Measurements from ENCODE around the gene RNF44. TPM values are rescaled to one million over a fixed set of nuclear protein-coding genes. Genes with fewer than 3 reads are reported as not detected.

Gene RNF44
- total and polyA plus RNA-seq, 2 donors (not counting 3 experiments of a cell fraction or from before 2014, with no cell fraction given): 19.8 to 50.2 TPM

GRCh38 chr5:176519810-176520720 is 17.1 kb downstream of the RNF44 start:
- no peak for DNase-seq (ENCODE audit: low read depth, low spot score)
- Histone ChIP-seq H3K27me3 (ENCODE audit: control insufficient read depth in 2 of 2, insufficient read depth in 2 of 2, low read length in 2 of 2) (no peaks in the 10 kb centered on the region), H3K36me3 (ENCODE audit: control insufficient read depth in 2 of 2, extremely low read depth in 1 of 2, insufficient read depth in 2 of 2, low read length in 2 of 2) (no peaks in the 10 kb centered on the region), H3K4me1 (ENCODE audit: control insufficient read depth, extremely low read depth, insufficient read depth, low read length) (no peaks in the 10 kb centered on the region), H3K9me3 (replicated peaks; ENCODE audit: control insufficient read depth, insufficient read depth, low read length) (no peaks in the 10 kb centered on the region), H2AFZ (ENCODE audit: low read depth, low read length) (no peak overlapping the region), H3K4me2 (ENCODE audit: insufficient read depth, low read length) (no peak overlapping the region), H3K9me1 (replicated peaks; ENCODE audit: control insufficient read depth, extremely low read depth, insufficient read depth, low read length) (no peaks in the 10 kb centered on the region), H4K20me1 (replicated peaks; ENCODE audit: control insufficient read depth, extremely low read depth, insufficient read depth, low read length) (no peaks in the 10 kb centered on the region), H3K9ac (replicated peaks; ENCODE audit: extremely low read depth, insufficient read depth, low read length) (no peak overlapping the region), H3K79me2 (ENCODE audit: control insufficient read depth, insufficient read depth, low read length) (no peaks in the 10 kb centered on the region), H3K27ac (ENCODE audit: insufficient read depth, low read depth, low read length) (no peak overlapping the region), H3K4me3 (replicated peaks in 1 of 3; ENCODE audit: insufficient read depth in 1 of 3, low read depth in 1 of 3, low read length in 3 of 3) (no peak overlapping the region)
- no TSS peak for BruUV-seq (replicated peaks)
- ChIA-PET CTCF (no interaction called here), POLR2A (no interaction called here)
- dilution Hi-C loops (cut with MboI; ENCODE audit: extremely low pct_ligation_motif_present, low sequenced_read_pairs) (no loop called here), intact Hi-C loops (cut with micrococcal nuclease) (no loop called here)
- TF ChIP-seq GATA2 (IDR thresholded peaks at IDR 0.05; ENCODE audit: insufficient read depth, insufficient read length, low read depth, low read length) (no peak), FOS (IDR thresholded peaks at IDR 0.05; ENCODE audit: borderline replicate concordance, insufficient read depth, low read length) (no peak), MYC (IDR thresholded peaks at IDR 0.05; ENCODE audit: low read depth, low read length) (no peak)
- TF ChIP-seq, protein P1, sequence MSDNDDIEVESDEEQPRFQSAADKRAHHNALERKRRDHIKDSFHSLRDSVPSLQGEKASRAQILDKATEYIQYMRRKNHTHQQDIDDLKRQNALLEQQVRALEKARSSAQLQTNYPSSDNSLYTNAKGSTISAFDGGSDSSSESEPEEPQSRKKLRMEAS (IDR thresholded peaks at IDR 0.05; ENCODE audit: insufficient read depth, insufficient read length): no peak
- FAIRE-seq: no peak

DNA sequence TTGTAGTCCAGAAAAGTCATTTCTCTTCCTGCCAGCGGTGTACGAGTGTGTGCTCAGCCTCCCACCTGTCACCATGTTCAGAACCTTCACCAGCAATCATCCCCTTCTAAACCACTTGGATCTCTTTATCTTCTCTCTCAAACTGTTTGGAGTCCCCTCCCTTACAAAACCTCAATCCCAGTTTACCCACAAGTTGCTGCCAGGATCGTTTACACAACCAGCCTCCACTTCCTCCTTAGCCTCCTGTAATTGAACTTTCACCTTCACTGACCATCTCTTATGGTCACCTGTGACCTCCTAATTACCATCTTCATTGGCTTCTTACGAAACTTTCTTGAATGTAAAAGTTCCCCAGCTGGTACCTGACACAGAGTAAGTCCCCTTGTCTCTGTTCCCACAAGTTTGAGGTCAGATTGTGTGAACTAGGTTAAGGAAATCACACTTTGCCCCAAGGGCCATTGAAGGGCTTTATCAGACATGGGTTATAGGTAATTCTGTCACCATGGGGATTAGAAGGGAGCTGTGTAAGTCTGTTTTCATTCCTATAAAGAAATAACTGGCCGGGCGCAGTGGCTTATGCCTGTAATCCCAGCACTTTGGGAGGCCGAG is 20.0 kb downstream of the RNF44 start:
- no peak overlapping the region for H3K4me2 ChIP-seq (ENCODE audit: insufficient read depth, low read length)
- BruUV-seq (replicated peaks): no TSS peak
- CTCF ChIA-PET: interaction anchor here (1.4 kb wide), 1 partner anchor 69 kb away, joined by 3 read pairs; the partner anchor contains the start of gene FAF2

More for the DNA sequence above, 20.0 kb downstream of the RNF44 start:
- no peaks in the 10 kb centered on the region for H3K4me1 ChIP-seq (ENCODE audit: control insufficient read depth, extremely low read depth, insufficient read depth, low read length)
- no peak overlapping the region for H2AFZ ChIP-seq (ENCODE audit: low read depth, low read length)
- H3K79me2 ChIP-seq (ENCODE audit: control insufficient read depth, insufficient read depth, low read length): no peaks in the 10 kb centered on the region
- no peaks in the 10 kb centered on the region for H4K20me1 ChIP-seq (replicated peaks; ENCODE audit: control insufficient read depth, extremely low read depth, insufficient read depth, low read length)
- H3K27me3 ChIP-seq (ENCODE audit: control insufficient read depth in 2 of 2, insufficient read depth in 2 of 2, low read length in 2 of 2): no peaks in the 10 kb centered on the region
- FAIRE-seq (no peak), DNase-seq (ENCODE audit: low read depth, low spot score) (no peak)
- H3K9ac ChIP-seq (replicated peaks; ENCODE audit: extremely low read depth, insufficient read depth, low read length): no peak overlapping the region
- dilution Hi-C loops (cut with MboI; ENCODE audit: extremely low pct_ligation_motif_present, low sequenced_read_pairs) (no loop called here), intact Hi-C loops (cut with micrococcal nuclease) (no loop called here)
- H3K36me3 ChIP-seq (ENCODE audit: control insufficient read depth in 2 of 2, extremely low read depth in 1 of 2, insufficient read depth in 2 of 2, low read length in 2 of 2): no peaks in the 10 kb centered on the region
- H3K9me3 ChIP-seq (replicated peaks; ENCODE audit: control insufficient read depth, insufficient read depth, low read length): no peaks in the 10 kb centered on the region
- no peak overlapping the region for H3K27ac ChIP-seq (ENCODE audit: insufficient read depth, low read depth, low read length)
- no peaks in the 10 kb centered on the region for H3K9me1 ChIP-seq (replicated peaks; ENCODE audit: control insufficient read depth, extremely low read depth, insufficient read depth, low read length)
- H3K4me3 ChIP-seq (replicated peaks in 1 of 3; ENCODE audit: insufficient read depth in 1 of 3, low read depth in 1 of 3, low read length in 3 of 3): no peak overlapping the region
- no peak for TF ChIP-seq GATA2 (IDR thresholded peaks at IDR 0.05; ENCODE audit: insufficient read depth, insufficient read length, low read depth, low read length)
- TF ChIP-seq, protein P1 (IDR thresholded peaks at IDR 0.05; ENCODE audit: insufficient read depth, insufficient read length): no peak
- TF ChIP-seq EZH2 (IDR thresholded peaks at IDR 0.05; ENCODE audit: borderline replicate concordance, low read depth, low read length, severe bottlenecking): no peak
- TF ChIP-seq FOS (IDR thresholded peaks at IDR 0.05; ENCODE audit: borderline replicate concordance, insufficient read depth, low read length): no peak
- TF ChIP-seq MYC (IDR thresholded peaks at IDR 0.05; ENCODE audit: low read depth, low read length): no peak
- no peak for TF ChIP-seq POLR2A (IDR thresholded peaks at IDR 0.05; ENCODE audit: low read depth, low read length)
- POLR2A ChIA-PET: no interaction called here
